GM21367 (cell line): ENCODE measurements around the gene UBQLN4.
A peak's percentile ranks its signal among the peaks of the same experiment; 100 is the strongest.

Source experiments
- ATAC-seq: cut with Tn5 transposase; IDR thresholded peaks from one replicate; pipeline ENCODE4 v1.9.1; 2021; ENCODE audit not compliant: unreplicated experiment

Gene UBQLN4

DNA sequence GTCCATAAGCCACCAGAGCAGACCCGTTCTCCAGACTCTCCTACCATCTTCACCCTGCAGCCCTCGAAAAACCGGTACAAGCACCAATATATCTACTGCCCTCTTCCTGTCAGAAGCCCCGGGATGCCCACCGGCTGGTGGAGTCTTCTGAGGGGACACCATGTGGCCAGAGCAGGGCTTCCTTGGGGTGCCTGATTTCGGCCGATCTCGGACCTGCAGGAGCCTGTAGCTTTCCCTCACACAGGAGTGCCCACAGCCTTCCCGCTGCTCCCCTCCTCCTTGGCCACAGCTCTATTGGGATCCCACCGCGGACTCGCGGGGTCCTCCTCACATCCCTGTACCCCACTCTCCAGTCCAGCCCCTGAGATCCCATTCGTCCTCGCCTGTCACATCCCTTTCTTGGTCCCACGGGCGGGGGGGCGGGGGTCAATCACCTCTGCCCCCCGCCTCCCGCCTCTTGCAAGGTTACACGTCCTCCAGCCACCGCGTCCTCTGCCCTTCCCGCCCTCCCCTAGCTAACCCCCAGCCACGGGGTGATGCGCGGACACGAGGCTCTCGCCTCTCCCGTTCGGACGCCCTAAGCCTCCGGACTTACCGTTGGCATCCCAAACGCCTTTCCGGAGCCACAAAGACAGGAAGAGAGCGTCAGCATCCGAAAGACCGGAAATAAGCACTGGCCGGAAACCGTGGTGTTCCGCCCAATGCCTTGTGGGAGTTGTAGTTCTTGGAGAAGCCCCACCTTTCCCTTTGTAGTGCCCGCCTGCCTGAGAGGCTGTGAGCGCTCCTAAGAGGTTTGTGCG lies 33.1 kb downstream of the UBQLN4 start, which contains the start of gene SSR2:
TSS of gene SSR2 (minus strand) at position 659 of the 800 bp plus-strand sequence. CDS start 784 bp downstream, outside the sequence.
- ATAC-seq, result peak; percentile 89

DNA sequence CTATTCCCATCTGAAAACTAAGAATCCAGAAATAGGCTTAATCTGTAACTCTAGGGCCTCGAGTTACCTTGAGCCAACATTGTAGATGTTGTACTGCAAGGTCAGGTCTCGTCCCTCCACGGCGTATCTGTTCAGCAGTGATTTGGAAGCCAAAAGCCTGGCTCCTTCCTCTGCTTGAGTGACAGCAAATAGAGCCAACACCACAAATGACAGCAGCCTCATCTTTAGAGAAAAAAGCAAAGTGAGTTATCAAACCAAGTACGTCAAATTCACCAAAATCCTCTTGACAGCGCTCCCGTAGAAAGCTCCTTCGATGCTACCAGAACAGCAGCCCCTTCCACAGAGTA lies 33.7 kb downstream of the UBQLN4 start:
- no peak for ATAC-seq

DNA sequence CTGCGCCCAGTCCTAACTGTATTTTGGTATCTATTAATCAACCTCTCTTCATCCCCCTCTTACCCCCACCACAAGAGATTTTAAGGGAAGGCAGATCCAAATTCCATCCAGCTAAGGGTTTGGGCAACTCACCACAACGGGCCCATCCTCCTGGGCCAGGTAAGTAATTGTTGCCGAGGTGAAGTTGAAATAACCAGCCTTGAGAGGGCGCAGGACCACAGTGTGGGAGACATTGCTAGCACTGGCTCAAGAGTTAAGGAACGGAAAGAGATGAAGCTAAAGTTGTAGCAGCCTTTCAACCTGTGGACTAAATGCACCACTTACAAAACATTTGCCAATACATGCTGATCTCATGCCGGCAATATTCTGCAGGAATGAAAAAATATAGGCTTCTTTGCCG lies 38.8 kb downstream of the UBQLN4 start:
- no peak for ATAC-seq

- no peak for ATAC-seq
These were observed 41.4 kb downstream of the UBQLN4 start for GRCh38 chr1:156012051-156012817.

GRCh38 chr1:156009404-156009803 lies 44.2 kb downstream of the UBQLN4 start:
- no peak for ATAC-seq

DNA sequence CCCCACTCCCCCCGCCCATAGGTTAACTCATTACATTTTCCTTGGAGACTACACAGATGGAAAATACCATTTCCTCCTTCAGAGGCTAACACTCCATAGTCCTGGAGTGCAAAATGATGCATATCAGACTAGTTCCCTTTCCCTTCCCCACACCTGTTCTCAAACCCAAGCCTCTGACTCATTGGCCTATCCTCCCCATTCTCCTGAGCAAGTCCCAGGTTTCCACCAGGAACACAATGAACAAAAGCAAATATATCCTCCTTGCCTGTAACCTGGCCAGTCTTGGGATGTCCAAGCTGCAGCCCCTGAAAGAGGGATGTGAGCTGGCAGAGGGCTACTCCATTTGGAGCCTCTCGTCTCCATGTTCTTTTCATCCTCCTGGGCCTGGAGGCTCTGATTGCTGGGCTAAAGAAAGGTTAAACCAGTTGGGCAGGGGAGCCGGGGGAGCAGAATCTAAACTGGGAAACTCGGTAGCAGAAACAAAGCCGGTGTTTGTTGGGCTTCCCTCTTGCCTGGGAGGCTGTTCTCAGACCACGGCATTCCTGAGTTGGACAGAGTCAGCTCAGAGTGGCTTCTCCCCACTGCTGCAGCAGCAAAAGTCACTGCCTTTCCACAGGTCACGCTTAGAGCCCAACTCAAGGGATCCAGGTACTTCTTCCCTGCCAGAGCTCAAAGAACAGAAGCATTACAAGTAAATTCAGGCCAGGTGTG lies 46.8 kb downstream of the UBQLN4 start:
- no peak for ATAC-seq

GRCh38 chr1:156004843-156005584 lies 48.6 kb downstream of the UBQLN4 start:
- no peak for ATAC-seq

- no peak for ATAC-seq
These were observed 49.7 kb downstream of the UBQLN4 start for GRCh38 chr1:156003923-156004188.

DNA sequence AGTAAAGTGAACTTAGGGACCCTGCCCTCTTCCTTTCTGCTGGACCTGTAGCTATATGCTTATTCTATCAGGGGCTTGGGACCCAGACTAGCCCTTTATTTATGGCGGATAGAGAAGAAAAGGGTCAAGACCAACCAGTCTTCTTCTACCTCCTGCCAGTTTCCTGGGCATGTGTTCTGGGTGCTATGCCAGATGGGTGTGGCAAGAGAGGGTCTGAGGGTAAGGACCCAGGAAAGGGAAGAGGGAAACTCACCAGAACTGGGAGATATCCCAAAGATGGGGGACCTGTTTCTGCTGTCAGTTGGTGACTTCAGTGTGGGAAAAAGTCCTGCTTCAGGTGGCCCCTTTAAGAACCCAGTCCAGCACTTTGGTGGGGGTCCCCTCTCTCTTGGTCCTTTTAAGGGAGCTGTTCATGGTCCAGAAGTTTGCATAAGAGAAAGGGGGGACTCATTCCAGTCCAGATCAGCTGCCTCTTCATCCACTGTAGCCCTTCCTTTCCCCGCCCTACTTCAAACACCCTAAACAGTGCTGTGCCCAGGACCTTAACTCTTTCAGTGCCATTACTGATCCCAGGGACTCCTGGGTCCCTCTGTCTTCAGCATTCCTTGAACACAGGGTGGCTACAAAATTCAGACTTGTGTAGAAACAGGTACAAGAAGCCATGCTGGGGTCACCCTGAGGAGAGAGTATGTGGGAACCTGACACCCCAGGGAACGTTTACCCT lies 51.2 kb downstream of the UBQLN4 start:
- no peak for ATAC-seq

- no peak for ATAC-seq
These were observed 51.9 kb downstream of the UBQLN4 start for GRCh38 chr1:156001662-156002171.

GRCh38 chr1:156001021-156001661 lies 52.5 kb downstream of the UBQLN4 start:
- ATAC-seq, result no peak

DNA sequence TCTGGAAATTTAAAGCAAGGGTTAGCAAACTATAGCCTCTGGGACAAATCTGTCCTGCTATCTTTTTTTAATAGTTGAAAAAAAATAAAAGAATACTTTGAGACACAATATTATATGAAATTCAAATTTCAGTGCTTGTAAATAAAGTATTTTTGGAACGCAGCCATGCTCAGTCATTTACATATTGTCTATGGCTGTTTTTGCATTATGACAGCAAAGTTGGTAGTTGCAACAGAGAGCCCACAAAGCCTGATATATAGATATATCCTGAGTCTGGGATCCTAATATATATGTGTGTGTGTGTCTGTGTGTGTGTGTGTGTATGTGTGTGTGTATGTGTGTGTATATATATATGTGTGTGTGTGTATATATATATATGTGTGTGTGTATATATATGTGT lies 53.6 kb downstream of the UBQLN4 start:
- no peak for ATAC-seq

DNA sequence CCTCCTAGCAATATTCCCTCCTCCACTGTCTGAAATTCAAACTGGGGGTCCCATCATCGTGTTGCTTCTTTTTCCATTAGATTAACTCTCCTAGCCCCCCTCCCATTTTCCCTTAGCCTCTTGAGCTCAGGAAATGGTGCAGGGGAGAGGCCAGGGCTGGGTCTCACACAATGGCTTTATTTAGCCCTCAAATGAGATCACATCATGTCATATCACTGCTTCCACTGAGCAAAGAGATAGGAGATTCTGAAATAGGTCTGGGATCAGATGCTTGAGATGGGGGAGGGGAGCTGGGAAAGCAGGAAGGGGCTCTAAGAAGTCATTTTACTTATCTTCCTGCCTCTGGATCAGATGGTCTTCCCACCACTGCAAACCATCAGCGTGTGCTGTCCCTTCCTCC lies 57.4 kb downstream of the UBQLN4 start:
- ATAC-seq, result no peak

DNA sequence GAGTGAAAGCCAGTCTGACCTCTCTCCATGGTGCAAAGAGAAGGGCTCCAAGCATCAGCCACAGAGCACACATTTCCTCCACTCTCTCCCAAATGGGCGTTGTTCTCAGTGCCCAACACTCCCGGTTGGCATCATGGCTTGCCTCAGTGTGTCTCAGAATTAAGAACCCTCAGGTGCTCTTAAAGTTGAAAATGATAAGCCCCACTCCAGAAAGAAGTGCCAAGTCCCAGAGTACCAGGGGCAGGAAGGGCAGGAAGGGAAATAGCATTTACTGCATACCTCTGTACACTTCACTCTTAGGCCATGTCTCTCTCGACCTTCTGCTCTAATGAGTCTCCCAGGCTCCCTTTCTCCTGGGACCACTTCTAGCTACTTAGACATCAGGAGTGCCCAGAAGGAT lies 60.0 kb downstream of the UBQLN4 start:
- ATAC-seq, result no peak

DNA sequence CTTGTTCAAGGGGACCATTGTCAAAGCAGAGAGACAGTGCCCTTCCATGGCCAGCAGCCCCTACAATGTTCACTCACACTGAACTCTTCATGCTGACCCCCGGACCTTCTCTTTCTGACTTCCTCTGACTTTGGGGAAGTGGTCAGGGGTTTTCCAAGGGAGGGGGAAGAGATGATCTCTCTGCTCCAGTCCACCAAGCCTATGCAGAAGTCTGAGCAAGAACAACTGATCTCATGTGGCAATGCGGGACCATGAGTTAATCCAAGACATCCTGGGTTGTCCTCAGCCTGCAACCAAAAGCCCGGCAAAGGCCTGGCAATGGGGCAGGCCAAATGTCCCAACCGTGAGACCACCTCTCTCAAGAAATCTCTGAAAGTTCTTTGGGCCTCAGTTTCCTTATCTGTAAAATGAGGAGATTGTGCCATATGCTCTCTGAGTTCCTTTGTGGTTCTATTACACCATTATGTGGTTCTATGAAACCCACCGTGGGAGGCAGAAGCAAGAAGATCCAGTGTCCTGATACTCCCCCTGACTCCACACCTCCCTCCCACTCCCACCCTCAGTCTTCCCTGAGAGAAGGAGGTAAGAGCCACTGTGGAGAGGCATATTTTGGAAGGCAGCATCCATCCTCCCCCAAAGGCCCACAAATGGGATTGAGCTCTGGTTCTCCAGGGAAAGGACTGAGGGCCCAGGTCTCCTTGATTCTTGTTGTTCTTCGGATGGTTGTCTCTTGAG lies 63.4 kb downstream of the UBQLN4 start:
- ATAC-seq, result no peak

DNA sequence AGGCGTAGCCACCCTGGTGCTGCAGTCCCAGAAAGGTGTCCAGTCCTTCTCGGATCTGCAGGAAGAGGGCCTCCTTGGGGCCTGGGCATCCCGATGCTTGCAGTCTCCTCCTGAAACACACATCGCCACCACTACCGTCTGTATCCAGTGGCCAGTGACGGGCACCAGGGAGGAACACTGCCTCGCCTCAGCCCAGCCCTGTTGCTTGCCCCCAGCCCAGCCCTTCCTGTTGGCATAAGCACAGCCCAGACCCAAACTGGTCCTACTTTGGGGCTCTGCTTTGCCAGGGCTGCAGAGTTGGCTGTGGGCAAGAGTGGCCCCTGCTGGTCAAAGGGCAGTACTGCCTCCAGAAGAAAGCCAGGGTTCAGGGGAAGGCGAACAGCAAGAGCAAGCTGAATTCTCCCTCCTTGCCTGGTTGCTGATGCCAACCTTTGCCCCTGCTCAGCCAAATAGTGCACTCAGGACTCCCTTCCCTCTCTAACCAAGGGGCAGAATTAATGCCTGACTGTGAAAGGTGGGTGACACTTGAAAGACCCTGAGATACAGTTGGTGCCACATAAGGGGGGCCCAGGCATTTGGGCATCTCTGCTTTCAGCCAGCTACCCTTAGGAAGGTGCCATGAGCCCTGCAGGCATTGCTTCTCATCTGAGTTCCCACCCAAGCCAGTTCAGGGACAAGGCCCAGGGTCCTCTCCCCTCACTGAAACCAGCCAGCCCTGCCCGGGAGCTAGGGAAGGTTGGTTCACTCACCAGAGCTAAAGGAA lies 64.2 kb downstream of the UBQLN4 start:
- ATAC-seq, result no peak
